Adipose tissue (tissue), 3 donors: ENCODE measurements around the gene PLCD3. TPM values are rescaled to one million over a fixed set of nuclear protein-coding genes. Genes with fewer than 3 reads are reported as not detected.
A peak's percentile ranks its signal among the peaks of the same experiment; 100 is the strongest.

Experiments used
- H3K27ac ChIP-seq: one replicate; pipeline ENCODE4 v1.5.1; 2013; ENCODE audit warnings: low read depth, low read length
- WGBS, 3 donors: extraction: QIAGEN DNeasy Blood & Tissue Kit; methylation state at CpG; one replicate each; pipeline ENCODE4 v1.1.7; 2013; 5-methylcytosine and 5-hydroxymethylcytosine counted together
- polyA plus RNA-seq, 3 donors: library from polyadenylated mRNA; stranded (reverse); fragments of 200-250 nt; gene quantifications; one replicate each; pipeline ENCODE4 v1.2.3, GENCODE V29; 2013
- donor health status: healthy with polysubstance abuse.
- donor health status: Bipolar disorder and iron deficiency.
- donor health status: healthy.

PLCD3 gene
- 10 to 100 TPM in 2 of 3 donors, 1 to 10 TPM in 1; 6.9 to 49.7 (median 42.4) TPM for polyA plus RNA-seq

GRCh38 chr17:45132320-45132571 is at the start of gene PLCD3:
TSS of gene PLCD3 (minus strand) at chr17:45132515. CDS start at chr17:45132410, 105 bp downstream.
- H3K27ac ChIP-seq: no peak within 1 kb of the TSS
- WGBS, 3 donors: 0 to 1% (median 1%) methylated on average over 8 to 36 of the region's 36 CpGs

- 83 to 89% (median 88%) methylated on average over 7 of the region's 7 CpGs for WGBS, 3 donors
These were observed 45.2 kb upstream of the PLCD3 start for GRCh38 chr17:45177563-45177962.

GRCh38 chr17:45175759-45176115 is 43.4 kb upstream of the PLCD3 start:
- WGBS, 3 donors: 77 to 91% (median 86%) methylated on average over 3 of the region's 3 CpGs

More at GRCh38 chr17:45177563-45177962, 45.2 kb upstream of the PLCD3 start:
- H3K27ac ChIP-seq: no peak overlapping the region

GRCh38 chr17:45172541-45173286 is 40.4 kb upstream of the PLCD3 start:
- H3K27ac ChIP-seq: no peak overlapping the region
- 14 to 34% (median 28%) methylated on average over 9 to 10 of the region's 10 CpGs for WGBS, 3 donors

More at GRCh38 chr17:45175759-45176115, 43.4 kb upstream of the PLCD3 start:
- H3K27ac ChIP-seq: no peak overlapping the region

- WGBS, 3 donors: 49 to 71% (median 63%) methylated on average over 4 to 5 of the region's 5 CpGs
- peak overlapping the region; percentile 56 for H3K27ac ChIP-seq
These were observed 39.9 kb upstream of the PLCD3 start for GRCh38 chr17:45172232-45172540.

GRCh38 chr17:45171338-45172231 is 39.3 kb upstream of the PLCD3 start:
- 40 to 45% (median 43%) methylated on average over 20 of the region's 20 CpGs for WGBS, 3 donors
- H3K27ac ChIP-seq: peak overlapping the region; percentile 56

- no peak overlapping the region for H3K27ac ChIP-seq
- WGBS, 3 donors: 26 to 49% (median 26%) methylated on average over 5 of the region's 5 CpGs
These were observed 38.6 kb upstream of the PLCD3 start for GRCh38 chr17:45170931-45171337.

- H3K27ac ChIP-seq: no peak overlapping the region
- 82 to 91% (median 84%) methylated on average over 12 of the region's 12 CpGs for WGBS, 3 donors
These were observed 38.1 kb upstream of the PLCD3 start for GRCh38 chr17:45170280-45170930.

GRCh38 chr17:45168991-45169752 is 36.9 kb upstream of the PLCD3 start:
- 93 to 97% (median 94%) methylated on average over 43 of the region's 43 CpGs for WGBS, 3 donors
- no peak overlapping the region for H3K27ac ChIP-seq

- WGBS, 3 donors: 82 to 93% (median 83%) methylated on average over 7 of the region's 7 CpGs
- no peak overlapping the region for H3K27ac ChIP-seq
These were observed 32.5 kb upstream of the PLCD3 start for GRCh38 chr17:45164734-45165269.

GRCh38 chr17:45162025-45162687 is 29.8 kb upstream of the PLCD3 start:
- H3K27ac ChIP-seq: no peak overlapping the region
- WGBS, 3 donors: 49 to 58% (median 52%) methylated on average over 9 of the region's 9 CpGs

GRCh38 chr17:45161288-45162024 is 29.1 kb upstream of the PLCD3 start, which contains the start of gene HEXIM2:
TSS of gene HEXIM2 (plus strand) at chr17:45161875. CDS start at chr17:45162794, 919 bp downstream.
- WGBS, 3 donors: 0 to 1% (median 0%) methylated on average over 50 to 53 of the region's 53 CpGs
- peak within 1 kb of the TSS; percentile 87 for H3K27ac ChIP-seq

- H3K27ac ChIP-seq: peak overlapping the region; percentile 87
- WGBS, 3 donors: 0 to 1% (median 0%) methylated on average over 44 to 48 of the region's 48 CpGs
These were observed 28.4 kb upstream of the PLCD3 start for GRCh38 chr17:45160447-45161287.

GRCh38 chr17:45156242-45156641 is 23.9 kb upstream of the PLCD3 start:
- no peak overlapping the region for H3K27ac ChIP-seq
- WGBS, 3 donors: 78 to 94% (median 79%) methylated on average over 3 of the region's 3 CpGs

- WGBS, 3 donors: 89 to 98% (median 96%) methylated on average over 2 of the region's 2 CpGs
- no peak overlapping the region for H3K27ac ChIP-seq
These were observed 23.2 kb upstream of the PLCD3 start for GRCh38 chr17:45155483-45155882.

- no peak overlapping the region for H3K27ac ChIP-seq
- WGBS, 3 donors: 93 to 97% (median 96%) methylated on average over 3 to 4 of the region's 4 CpGs
These were observed 22.7 kb upstream of the PLCD3 start for GRCh38 chr17:45155029-45155428.
